ENCODE data around the gene NLRC5. TPM values are rescaled to one million over a fixed set of nuclear protein-coding genes. Genes with fewer than 3 reads are reported as not detected.

The NLRC5 gene
- total RNA-seq, 1 experiment from 2014 or later, result 2.4 TPM

GRCh38 chr16:57043248-57043647, 53.9 kb downstream of the NLRC5 start:
- Histone ChIP-seq H2AFZ (ENCODE audit: low read length) (no peak overlapping the region), H3K4ac (ENCODE audit: low read depth, low read length) (no peak overlapping the region), H3K27me3 (ENCODE audit: insufficient read depth, low read length) (no peaks in the 10 kb centered on the region), H2BK5ac (ENCODE audit: insufficient read length, low read length) (no peak overlapping the region), H2BK15ac (ENCODE audit: low read depth, low read length) (no peak overlapping the region), H2BK120ac (ENCODE audit: low read depth, low read length, poor library complexity, severe bottlenecking) (no peak overlapping the region), H4K8ac (replicated peaks; ENCODE audit: insufficient read length, low read depth, low read length) (no peak overlapping the region), H3K56ac (ENCODE audit: insufficient read length, low read depth, low read length) (no peak overlapping the region), H3K27ac (ENCODE audit: insufficient read length, low read depth, low read length) (no peak overlapping the region), H3T11ph (ENCODE audit: low read length) (no peak overlapping the region), H3K79me1 (ENCODE audit: insufficient read depth, low read depth, low read length, poor library complexity, severe bottlenecking) (no peaks in the 10 kb centered on the region), H3K18ac (ENCODE audit: insufficient read length, low read depth, low read length) (no peak overlapping the region), H3K14ac (ENCODE audit: insufficient read depth, low read length) (no peak overlapping the region), H3K79me2 (ENCODE audit: insufficient read depth, low read length) (no peaks in the 10 kb centered on the region), H2AK5ac (ENCODE audit: insufficient read length, low read length) (no peak overlapping the region), H2BK20ac (ENCODE audit: low read depth, low read length, poor library complexity, severe bottlenecking) (no peak overlapping the region), H3K9me3 (ENCODE audit: control insufficient read depth, low read depth, low read length) (no peaks in the 10 kb centered on the region), H4K5ac (ENCODE audit: insufficient read length, low read depth, low read length) (no peak overlapping the region), H3K9ac (ENCODE audit: extremely low read depth, insufficient read length, low read length) (no peak overlapping the region), H3K4me2 (ENCODE audit: insufficient read depth, insufficient read length, low read length) (no peak overlapping the region), H4K91ac (ENCODE audit: insufficient read length, low read depth, low read length) (no peak overlapping the region), H3K23ac (ENCODE audit: insufficient read length, low read depth, low read length) (no peak overlapping the region), H4K20me1 (ENCODE audit: control insufficient read depth, insufficient read depth, insufficient read length) (no peaks in the 10 kb centered on the region), H2BK12ac (ENCODE audit: insufficient read length, low read depth, low read length) (no peak overlapping the region), H3K23me2 (ENCODE audit: insufficient read length, low read depth, low read length, poor library complexity, severe bottlenecking) (no peaks in the 10 kb centered on the region), H3K4me1 (ENCODE audit: insufficient read depth, low read length) (peaks cover 3% of the 10 kb centered on the region; the same call in 1 of the 2 replicates)
- H3K27ac Mint-ChIP-seq, result no peak overlapping the region
- H3K27me3 Mint-ChIP-seq (ENCODE audit: low read depth), result peaks cover 6% of the 10 kb centered on the region; the same call in 1 of the 2 replicates
- H3K36me3 Mint-ChIP-seq (ENCODE audit: insufficient read depth in 1 of 3, low read depth in 3 of 3), result peaks cover 0 to 4% (median 0%) of the 10 kb centered on the region in 3 experiments; a peak in 3 of 7 replicates
- no peak for DNase-seq
- H3K9me3 Mint-ChIP-seq, result peaks cover 5% of the 10 kb centered on the region in 2 experiments; a peak in 4 of 5 replicates
- peaks cover 9 to 19% of the 10 kb centered on the region in 2 experiments for H3K4me1 Mint-ChIP-seq
- H3K4me3 Mint-ChIP-seq, result no peak overlapping the region
- WGBS (ENCODE audit: extremely low coverage, insufficient read length, low lambda C conversion rate), result no CpG with 5 or more reads among the region's 9 CpGs
- TF ChIP-seq CTCF (conservative IDR thresholded peaks at IDR 0.05), result no peak

Measured in H9 (cell line).